Measurements from ENCODE around the gene OR4D2.

The OR4D2 gene

DNA sequence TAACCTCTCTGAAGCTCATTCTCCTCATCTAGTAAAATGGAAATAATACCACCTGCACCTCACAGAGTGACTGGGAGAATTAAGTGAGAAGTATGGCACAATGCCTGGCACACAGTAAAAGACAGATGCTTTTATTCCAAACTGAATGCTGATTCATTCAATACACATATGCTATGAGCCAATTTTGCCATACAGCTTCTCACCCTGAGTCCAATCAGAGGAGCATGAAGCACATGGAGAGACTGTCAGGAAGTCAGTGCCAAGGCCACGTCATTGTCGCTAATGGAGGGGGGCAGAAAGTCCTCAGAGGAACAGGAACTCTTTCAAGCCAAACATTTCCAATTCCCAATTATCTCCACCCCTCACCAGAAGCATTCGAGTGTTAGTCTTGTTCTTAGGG, 40.7 kb downstream of the OR4D2 start:
- CTCF ChIA-PET: interaction anchor here (0.8 kb wide), 1 partner anchor 12 kb away, joined by 4 read pairs; the partner anchor contains the start of gene MKS1
- no peak overlapping the region for H3K4me3 ChIP-seq (ENCODE audit: low read depth, low read length)
- H3K9me3 ChIP-seq (ENCODE audit: control insufficient read depth, insufficient read depth, low read depth, low read length): no peaks in the 10 kb centered on the region
- peaks cover 26 to 72% of the 10 kb centered on the region in 2 experiments for H3K36me3 ChIP-seq (ENCODE audit: control insufficient read depth in 2 of 2, insufficient read depth in 1 of 2, low read length in 2 of 2)
- POLR2A ChIA-PET: interaction anchor here (0.5 kb wide), 1 partner anchor 522 kb away, joined by 3 read pairs; no protein-coding TSS in a partner anchor
- TF ChIP-seq ZNF138 (tag by site-specific recombination; IDR thresholded peaks at IDR 0.05; ENCODE audit: borderline replicate concordance) (no peak), ZXDB (tag by site-specific recombination; IDR thresholded peaks at IDR 0.05) (no peak), ZBTB7A (tag by site-specific recombination; IDR thresholded peaks at IDR 0.05; ENCODE audit: low read depth) (no peak)
- TF ChIP-seq, protein P1, sequence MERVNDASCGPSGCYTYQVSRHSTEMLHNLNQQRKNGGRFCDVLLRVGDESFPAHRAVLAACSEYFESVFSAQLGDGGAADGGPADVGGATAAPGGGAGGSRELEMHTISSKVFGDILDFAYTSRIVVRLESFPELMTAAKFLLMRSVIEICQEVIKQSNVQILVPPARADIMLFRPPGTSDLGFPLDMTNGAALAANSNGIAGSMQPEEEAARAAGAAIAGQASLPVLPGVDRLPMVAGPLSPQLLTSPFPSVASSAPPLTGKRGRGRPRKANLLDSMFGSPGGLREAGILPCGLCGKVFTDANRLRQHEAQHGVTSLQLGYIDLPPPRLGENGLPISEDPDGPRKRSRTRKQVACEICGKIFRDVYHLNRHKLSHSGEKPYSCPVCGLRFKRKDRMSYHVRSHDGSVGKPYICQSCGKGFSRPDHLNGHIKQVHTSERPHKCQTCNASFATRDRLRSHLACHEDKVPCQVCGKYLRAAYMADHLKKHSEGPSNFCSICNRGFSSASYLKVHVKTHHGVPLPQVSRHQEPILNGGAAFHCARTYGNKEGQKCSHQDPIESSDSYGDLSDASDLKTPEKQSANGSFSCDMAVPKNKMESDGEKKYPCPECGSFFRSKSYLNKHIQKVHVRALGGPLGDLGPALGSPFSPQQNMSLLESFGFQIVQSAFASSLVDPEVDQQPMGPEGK (tag by site-specific recombination; IDR thresholded peaks at IDR 0.05): no peak
- H3K27ac ChIP-seq (ENCODE audit: extremely low read depth, low read depth, low read length): no peak overlapping the region
- H3K4me1 ChIP-seq (ENCODE audit: control insufficient read depth, insufficient read depth, low read length): no peaks in the 10 kb centered on the region

DNA sequence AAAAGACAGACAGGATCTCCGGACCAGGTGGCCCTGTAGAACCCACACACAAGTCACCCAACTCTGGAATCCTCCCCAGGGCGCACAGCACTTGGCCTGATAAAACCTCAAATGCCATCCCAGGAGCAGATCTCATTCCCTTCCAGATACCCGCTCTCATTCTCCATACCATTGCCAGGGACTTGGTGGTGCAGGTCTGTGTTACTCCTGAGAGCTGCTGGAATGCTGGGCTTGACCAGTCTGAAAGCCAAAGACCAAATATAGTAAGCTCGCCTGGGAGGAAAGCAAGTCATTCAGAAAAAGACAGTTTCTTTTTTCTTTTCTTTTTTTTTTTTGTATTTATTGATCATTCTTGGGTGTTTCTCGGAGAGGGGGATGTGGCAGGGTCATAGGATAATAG, 41.6 kb downstream of the OR4D2 start:
- CTCF ChIA-PET: interaction anchor here (9.8 kb wide), 1 partner anchor 8 kb away, joined by 84 read pairs; no protein-coding TSS in a partner anchor
- POLR2A ChIA-PET: no interaction called here
- Histone ChIP-seq H3K4me1 (ENCODE audit: control insufficient read depth, insufficient read depth, low read length) (no peaks in the 10 kb centered on the region), H3K27ac (ENCODE audit: extremely low read depth, low read depth, low read length) (no peak overlapping the region), H3K4me3 (ENCODE audit: low read depth, low read length) (no peak overlapping the region), H3K36me3 (ENCODE audit: control insufficient read depth in 2 of 2, insufficient read depth in 1 of 2, low read length in 2 of 2) (peaks cover 35 to 80% of the 10 kb centered on the region in 2 experiments), H3K9me3 (ENCODE audit: control insufficient read depth, insufficient read depth, low read depth, low read length) (no peaks in the 10 kb centered on the region)
- TF ChIP-seq, protein P2, sequence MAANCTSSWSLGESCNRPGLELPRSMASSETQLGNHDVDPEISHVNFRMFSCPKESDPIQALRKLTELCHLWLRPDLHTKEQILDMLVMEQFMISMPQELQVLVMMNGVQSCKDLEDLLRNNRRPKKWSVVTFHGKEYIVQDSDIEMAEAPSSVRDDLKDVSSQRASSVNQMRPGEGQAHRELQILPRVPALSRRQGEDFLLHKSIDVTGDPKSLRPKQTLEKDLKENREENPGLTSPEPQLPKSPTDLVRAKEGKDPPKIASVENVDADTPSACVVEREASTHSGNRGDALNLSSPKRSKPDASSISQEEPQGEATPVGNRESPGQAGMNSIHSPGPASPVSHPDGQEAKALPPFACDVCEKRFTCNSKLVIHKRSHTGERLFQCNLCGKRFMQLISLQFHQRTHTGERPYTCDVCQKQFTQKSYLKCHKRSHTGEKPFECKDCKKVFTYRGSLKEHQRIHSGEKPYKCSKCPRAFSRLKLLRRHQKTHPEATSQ (tag by site-specific recombination; IDR thresholded peaks at IDR 0.05): no peak

DNA sequence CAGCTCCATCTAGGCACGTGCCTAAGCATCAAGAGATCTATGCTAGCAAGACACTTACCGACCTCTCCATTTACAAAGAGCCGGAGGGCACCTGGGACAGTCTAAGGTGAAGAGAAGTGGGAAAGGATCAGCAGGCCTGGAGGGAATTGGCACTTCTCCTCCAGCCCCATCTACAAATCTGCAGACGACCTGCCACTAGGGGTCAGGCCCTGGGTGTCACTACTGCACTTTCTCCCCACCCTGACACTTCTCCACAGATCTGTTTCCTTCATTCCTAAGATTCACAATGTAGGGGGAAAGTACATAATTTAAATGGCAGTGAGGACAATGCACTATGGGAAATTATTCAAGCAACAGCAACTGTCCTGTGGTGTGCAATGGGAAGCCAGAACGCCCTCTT, 44.1 kb downstream of the OR4D2 start:
- POLR2A ChIA-PET: interaction anchor here (0.6 kb wide), 1 partner anchor 421 kb away, joined by 3 read pairs; no protein-coding TSS in a partner anchor
- CTCF ChIA-PET: interaction anchor here (0.6 to 9.8 kb wide), 6 partner anchors 11 to 806 kb away, joined by 3 to 84 read pairs (median 4); no protein-coding TSS in a partner anchor
- H3K4me1 ChIP-seq (ENCODE audit: control insufficient read depth, insufficient read depth, low read length): no peaks in the 10 kb centered on the region
- H3K36me3 ChIP-seq (ENCODE audit: control insufficient read depth in 2 of 2, insufficient read depth in 1 of 2, low read length in 2 of 2): peaks cover 39 to 91% of the 10 kb centered on the region in 2 experiments
- H3K4me3 ChIP-seq (ENCODE audit: low read depth, low read length): no peak overlapping the region
- H3K9me3 ChIP-seq (ENCODE audit: control insufficient read depth, insufficient read depth, low read depth, low read length): no peaks in the 10 kb centered on the region
- TF ChIP-seq, protein P1 (tag by site-specific recombination; IDR thresholded peaks at IDR 0.05): no peak
- TF ChIP-seq, protein P3, sequence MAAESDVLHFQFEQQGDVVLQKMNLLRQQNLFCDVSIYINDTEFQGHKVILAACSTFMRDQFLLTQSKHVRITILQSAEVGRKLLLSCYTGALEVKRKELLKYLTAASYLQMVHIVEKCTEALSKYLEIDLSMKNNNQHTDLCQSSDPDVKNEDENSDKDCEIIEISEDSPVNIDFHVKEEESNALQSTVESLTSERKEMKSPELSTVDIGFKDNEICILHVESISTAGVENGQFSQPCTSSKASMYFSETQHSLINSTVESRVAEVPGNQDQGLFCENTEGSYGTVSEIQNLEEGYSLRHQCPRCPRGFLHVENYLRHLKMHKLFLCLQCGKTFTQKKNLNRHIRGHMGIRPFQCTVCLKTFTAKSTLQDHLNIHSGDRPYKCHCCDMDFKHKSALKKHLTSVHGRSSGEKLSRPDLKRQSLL (tag by site-specific recombination; IDR thresholded peaks at IDR 0.05): no peak
- TF ChIP-seq HOXA7 (CRISPR knock-in tag; IDR thresholded peaks at IDR 0.05; ENCODE audit: borderline replicate concordance) (no peak), ZSCAN30 (tag by site-specific recombination; IDR thresholded peaks at IDR 0.05) (no peak), ZNF146 (tag by site-specific recombination; IDR thresholded peaks at IDR 0.05) (no peak), ZNF112 (tag by site-specific recombination; IDR thresholded peaks at IDR 0.05) (no peak), ZNF426 (tag by site-specific recombination; IDR thresholded peaks at IDR 0.05) (no peak), ZNF274 (IDR thresholded peaks at IDR 0.05; ENCODE audit: low read length) (no peak), ZNF274 (tag by site-specific recombination; IDR thresholded peaks at IDR 0.05; ENCODE audit: borderline replicate concordance) (no peak)
- TF ChIP-seq, protein P4, sequence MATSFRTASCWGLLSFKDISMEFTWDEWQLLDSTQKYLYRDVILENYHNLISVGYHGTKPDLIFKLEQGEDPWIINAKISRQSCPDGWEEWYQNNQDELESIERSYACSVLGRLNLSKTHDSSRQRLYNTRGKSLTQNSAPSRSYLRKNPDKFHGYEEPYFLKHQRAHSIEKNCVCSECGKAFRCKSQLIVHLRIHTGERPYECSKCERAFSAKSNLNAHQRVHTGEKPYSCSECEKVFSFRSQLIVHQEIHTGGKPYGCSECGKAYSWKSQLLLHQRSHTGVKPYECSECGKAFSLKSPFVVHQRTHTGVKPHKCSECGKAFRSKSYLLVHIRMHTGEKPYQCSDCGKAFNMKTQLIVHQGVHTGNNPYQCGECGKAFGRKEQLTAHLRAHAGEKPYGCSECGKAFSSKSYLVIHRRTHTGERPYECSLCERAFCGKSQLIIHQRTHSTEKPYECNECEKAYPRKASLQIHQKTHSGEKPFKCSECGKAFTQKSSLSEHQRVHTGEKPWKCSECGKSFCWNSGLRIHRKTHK (tag by site-specific recombination; IDR thresholded peaks at IDR 0.05): no peak
- no peak overlapping the region for H3K27ac ChIP-seq (ENCODE audit: extremely low read depth, low read depth, low read length)

All from HEK293 (cell line).